Spinal cord (tissue), 10 donors: ENCODE measurements around the gene PYROXD2. TPM values are rescaled to one million over a fixed set of nuclear protein-coding genes. Genes with fewer than 3 reads are reported as not detected.
A peak's percentile ranks its signal among the peaks of the same experiment; 100 is the strongest.

Source experiments
- DNase-seq, 6 donors: peaks; one replicate each; pipeline versions ENCODE4 v3.0.0 to v3.0.0-alpha.2; 2013 to 2015; ENCODE audit warnings: low spot score in 6 of 6, low read depth in 4 of 6
- H3K27ac ChIP-seq: one replicate; pipeline ENCODE4 v1.5.1; 2013; ENCODE audit warnings: low read depth, low read length, control low read depth
- H3K27me3 ChIP-seq: one replicate; pipeline ENCODE4 v1.6.1; 2013; ENCODE audit warnings: low read length; ENCODE audit not compliant: control insufficient read depth, insufficient read depth
- H3K36me3 ChIP-seq: one replicate; pipeline ENCODE4 v1.6.1; 2013; ENCODE audit warnings: low read length; ENCODE audit not compliant: control insufficient read depth, insufficient read depth
- H3K4me1 ChIP-seq: one replicate; pipeline ENCODE4 v1.6.1; 2013; ENCODE audit warnings: low read length; ENCODE audit not compliant: control insufficient read depth, insufficient read depth
- H3K4me3 ChIP-seq: one replicate; pipeline ENCODE4 v1.5.1; 2013; ENCODE audit warnings: low read depth, low read length, control low read depth
- H3K9me3 ChIP-seq: one replicate; pipeline ENCODE4 v1.6.1; 2013; ENCODE audit warnings: low read length; ENCODE audit not compliant: control insufficient read depth, insufficient read depth
- WGBS: methylation state at CpG from one replicate; pipeline ENCODE4 v1.1.5; 2013; ENCODE audit warnings: missing lambda C conversion rate; ENCODE audit not compliant: insufficient coverage; 5-methylcytosine and 5-hydroxymethylcytosine counted together
- polyA plus RNA-seq, 2 donors: library from polyadenylated mRNA; unstranded; fragments of 120-200 nt; gene quantifications; one replicate each; pipeline ENCODE4 v1.2.1, GENCODE V29; 2013; ENCODE audit not compliant: insufficient read length in 2 of 2
- total RNA-seq, 2 donors: library from RNA; depleted of rRNA in 1 of 2; stranded (reverse); fragments of 120-200 nt in 1 of 2; fragments of >200 nt in 1 of 2; gene quantifications; one replicate each; pipeline versions ENCODE4 v1.2.3 to v1.2.4, GENCODE V29; 2013 to 2014
- donor health status: healthy.

Gene PYROXD2
- total and polyA plus RNA-seq, 4 donors: 3.7 to 18.7 (median 15.8) TPM

- Histone ChIP-seq H3K27me3 (no peaks in the 10 kb centered on the region), H3K4me1 (peaks cover 16% of the 10 kb centered on the region), H3K36me3 (peaks cover 7% of the 10 kb centered on the region), H3K9me3 (no peaks in the 10 kb centered on the region), H3K4me3 (no peak overlapping the region), H3K27ac (no peak overlapping the region)
- 98% methylated on average over 5 of the region's 6 CpGs for WGBS
- DNase-seq: no peak
Measured at GRCh38 chr10:98396096-98397063, 18.6 kb downstream of the PYROXD2 start.

- WGBS: 67% methylated on average over 6 of the region's 8 CpGs
- Histone ChIP-seq H3K36me3 (peaks cover 7% of the 10 kb centered on the region), H3K9me3 (no peaks in the 10 kb centered on the region), H3K4me3 (no peak overlapping the region), H3K4me1 (peaks cover 16% of the 10 kb centered on the region), H3K27me3 (no peaks in the 10 kb centered on the region), H3K27ac (no peak overlapping the region)
- peak in 1 of 6 donors; percentile 17 for DNase-seq
Measured at GRCh38 chr10:98394851-98395440, 20.0 kb downstream of the PYROXD2 start.

- Histone ChIP-seq H3K9me3 (no peaks in the 10 kb centered on the region), H3K36me3 (peaks cover under 1% of the 10 kb centered on the region), H3K4me3 (no peak overlapping the region), H3K27ac (no peak overlapping the region), H3K27me3 (no peaks in the 10 kb centered on the region), H3K4me1 (peaks cover 16% of the 10 kb centered on the region)
- WGBS: 69% methylated on average over 5 of the region's 8 CpGs
- DNase-seq: peak in 1 of 6 donors; percentile 41
Measured at GRCh38 chr10:98391578-98391991, 23.4 kb downstream of the PYROXD2 start.

GRCh38 chr10:98391065-98391464, 23.9 kb downstream of the PYROXD2 start:
- H3K9me3 ChIP-seq: no peaks in the 10 kb centered on the region
- DNase-seq: no peak
- H3K4me1 ChIP-seq: peaks cover 16% of the 10 kb centered on the region
- no peak overlapping the region for H3K27ac ChIP-seq
- no peak overlapping the region for H3K4me3 ChIP-seq
- no peaks in the 10 kb centered on the region for H3K27me3 ChIP-seq
- peaks cover 2% of the 10 kb centered on the region for H3K36me3 ChIP-seq
- 97% methylated on average over 7 of the region's 7 CpGs for WGBS

GRCh38 chr10:98390406-98390805, 24.6 kb downstream of the PYROXD2 start:
- Histone ChIP-seq H3K4me3 (no peak overlapping the region), H3K9me3 (no peaks in the 10 kb centered on the region), H3K27ac (no peak overlapping the region), H3K4me1 (peaks cover 16% of the 10 kb centered on the region), H3K27me3 (no peaks in the 10 kb centered on the region), H3K36me3 (peaks cover 5% of the 10 kb centered on the region)
- no peak for DNase-seq
- WGBS: 97% methylated on average over 3 of the region's 4 CpGs

- no peak for DNase-seq
- Histone ChIP-seq H3K36me3 (peaks cover 11% of the 10 kb centered on the region), H3K4me3 (no peak overlapping the region), H3K27ac (no peak overlapping the region), H3K4me1 (peaks cover 9% of the 10 kb centered on the region), H3K9me3 (no peaks in the 10 kb centered on the region), H3K27me3 (no peaks in the 10 kb centered on the region)
- 90% methylated on average over 6 of the region's 6 CpGs for WGBS
Measured at GRCh38 chr10:98389398-98389797, 25.6 kb downstream of the PYROXD2 start.

GRCh38 chr10:98388101-98388655, 26.8 kb downstream of the PYROXD2 start:
- Histone ChIP-seq H3K36me3 (peaks cover 11% of the 10 kb centered on the region), H3K4me1 (peaks cover 3% of the 10 kb centered on the region), H3K4me3 (no peak overlapping the region), H3K27ac (no peak overlapping the region), H3K27me3 (no peaks in the 10 kb centered on the region), H3K9me3 (no peaks in the 10 kb centered on the region)
- DNase-seq: no peak
- WGBS: 95% methylated on average over 13 of the region's 13 CpGs

GRCh38 chr10:98384531-98385133, 30.4 kb downstream of the PYROXD2 start:
- no peak for DNase-seq
- Histone ChIP-seq H3K4me3 (no peak overlapping the region), H3K36me3 (peaks cover 11% of the 10 kb centered on the region), H3K27ac (no peak overlapping the region), H3K9me3 (no peaks in the 10 kb centered on the region), H3K4me1 (no peaks in the 10 kb centered on the region), H3K27me3 (no peaks in the 10 kb centered on the region)
- WGBS: 85% methylated on average over 7 of the region's 9 CpGs

- H3K9me3 ChIP-seq: no peaks in the 10 kb centered on the region
- no peaks in the 10 kb centered on the region for H3K27me3 ChIP-seq
- peaks cover 11% of the 10 kb centered on the region for H3K36me3 ChIP-seq
- DNase-seq: no peak
- H3K4me1 ChIP-seq: no peaks in the 10 kb centered on the region
- WGBS: 94% methylated on average over 5 of the region's 6 CpGs
- no peak overlapping the region for H3K27ac ChIP-seq
- no peak overlapping the region for H3K4me3 ChIP-seq
Measured at GRCh38 chr10:98383869-98384268, 31.1 kb downstream of the PYROXD2 start.
